GM18909 (cell line): ENCODE results near the gene STK11IP.

Source experiments
- ATAC-seq: cut with Tn5 transposase; IDR thresholded peaks from one replicate; pipeline ENCODE4 v1.9.1; 2021; ENCODE audit warnings: mild to moderate bottlenecking; ENCODE audit not compliant: unreplicated experiment, poor library complexity

The STK11IP gene

GRCh38 chr2:219631904-219632759 lies 34.5 kb downstream of the STK11IP start:
- ATAC-seq: no peak

- ATAC-seq: no peak
Observed at GRCh38 chr2:219632760-219633105, 35.1 kb downstream of the STK11IP start.

GRCh38 chr2:219633276-219634065 lies 35.8 kb downstream of the STK11IP start:
- ATAC-seq: no peak

GRCh38 chr2:219634171-219634940 lies 36.7 kb downstream of the STK11IP start:
- ATAC-seq: no peak

- ATAC-seq: no peak
Observed at GRCh38 chr2:219634951-219635751, 37.5 kb downstream of the STK11IP start.

- no peak for ATAC-seq
Observed at GRCh38 chr2:219636144-219636915, 38.7 kb downstream of the STK11IP start.

GRCh38 chr2:219636941-219637841 lies 39.5 kb downstream of the STK11IP start:
- ATAC-seq: no peak

- ATAC-seq: no peak
Observed at GRCh38 chr2:219637842-219638185, 40.2 kb downstream of the STK11IP start.

- ATAC-seq: no peak
Observed at GRCh38 chr2:219638217-219638947, 40.7 kb downstream of the STK11IP start.

GRCh38 chr2:219638948-219639755 lies 41.5 kb downstream of the STK11IP start:
- no peak for ATAC-seq

- ATAC-seq: no peak
Observed at GRCh38 chr2:219641390-219642068, 43.9 kb downstream of the STK11IP start.

- ATAC-seq: no peak
Observed at GRCh38 chr2:219642069-219642454, 44.4 kb downstream of the STK11IP start.

GRCh38 chr2:219642465-219643083 lies 44.9 kb downstream of the STK11IP start:
- ATAC-seq: peak; percentile 99

GRCh38 chr2:219643084-219643473 lies 45.4 kb downstream of the STK11IP start:
- no peak for ATAC-seq

- ATAC-seq: no peak
Observed at GRCh38 chr2:219643788-219644398, 46.2 kb downstream of the STK11IP start.
